ENCODE data around the gene UAP1L1. TPM values are rescaled to one million over a fixed set of nuclear protein-coding genes. Genes with fewer than 3 reads are reported as not detected.
"Not testable (repeated sequence)": the region's sequence is repeated elsewhere in the genome, so short reads cannot be mapped to it uniquely, and the experiment has no call there.

The UAP1L1 gene
- polyA plus RNA-seq, 1 donor, result 2.5 TPM

- DNase-seq, result no peak
Observed at GRCh38 chr9:137116027-137116507, 38.8 kb downstream of the UAP1L1 start.

- DNase-seq, result no peak
Observed at GRCh38 chr9:137116728-137117127, 39.4 kb downstream of the UAP1L1 start.

- no peak for DNase-seq
Observed at GRCh38 chr9:137117269-137117731, 40.0 kb downstream of the UAP1L1 start.

- not testable (repeated sequence) for DNase-seq
Observed at GRCh38 chr9:137118092-137118603, 40.8 kb downstream of the UAP1L1 start.

GRCh38 chr9:137121927-137122795 lies 44.8 kb downstream of the UAP1L1 start:
- DNase-seq, result not testable (repeated sequence)

GRCh38 chr9:137122796-137123467 lies 45.6 kb downstream of the UAP1L1 start:
- not testable (repeated sequence) for DNase-seq

GRCh38 chr9:137123468-137123837 lies 46.1 kb downstream of the UAP1L1 start:
- no peak for DNase-seq

- DNase-seq, result not testable (repeated sequence)
Observed at GRCh38 chr9:137123952-137124462, 46.7 kb downstream of the UAP1L1 start.

- DNase-seq, result no peak
Observed at GRCh38 chr9:137126786-137127185, 49.5 kb downstream of the UAP1L1 start.

- no peak for DNase-seq
Observed at GRCh38 chr9:137127301-137128157, 50.2 kb downstream of the UAP1L1 start.

- DNase-seq, result no peak
Observed at GRCh38 chr9:137128158-137128861, 51.0 kb downstream of the UAP1L1 start.

- no peak for DNase-seq
Observed at GRCh38 chr9:137128862-137129455, 51.6 kb downstream of the UAP1L1 start.

GRCh38 chr9:137129456-137130175 lies 52.3 kb downstream of the UAP1L1 start:
- peak; percentile 89 for DNase-seq

- DNase-seq, result no peak
Observed at GRCh38 chr9:137130176-137130755, 52.9 kb downstream of the UAP1L1 start.

Other genes starting within 250 kb of the UAP1L1 start
- 2.8 TPM for gene AJM1, start 235.0 kb upstream of the UAP1L1 start, polyA plus RNA-seq (ENCODE audit: insufficient read length)
- 109 TPM for gene PHPT1, start 228.1 kb upstream of the UAP1L1 start, polyA plus RNA-seq (ENCODE audit: insufficient read length)
- gene MAMDC4, start 225.2 kb upstream of the UAP1L1 start, polyA plus RNA-seq (ENCODE audit: insufficient read length), result 5.9 TPM
- gene EDF1, start 211.2 kb upstream of the UAP1L1 start, polyA plus RNA-seq (ENCODE audit: insufficient read length), result 336 TPM
- 13.7 TPM for gene TRAF2, start 191.0 kb upstream of the UAP1L1 start, polyA plus RNA-seq (ENCODE audit: insufficient read length)
- gene FBXW5, start 132.8 kb upstream of the UAP1L1 start, polyA plus RNA-seq (ENCODE audit: insufficient read length), result 45.6 TPM
- gene C8G, start 132.3 kb upstream of the UAP1L1 start, polyA plus RNA-seq (ENCODE audit: insufficient read length), result 0.90 TPM
- gene LCN12, start 125.2 kb upstream of the UAP1L1 start, polyA plus RNA-seq (ENCODE audit: insufficient read length), result 0.67 TPM
- gene PTGDS, start 100.0 kb upstream of the UAP1L1 start, polyA plus RNA-seq (ENCODE audit: insufficient read length), result 24.2 TPM
- gene LCNL1, start 94.5 kb upstream of the UAP1L1 start, polyA plus RNA-seq (ENCODE audit: insufficient read length), result 0.85 TPM
- 23.9 TPM for gene PAXX, start 85.1 kb upstream of the UAP1L1 start, polyA plus RNA-seq (ENCODE audit: insufficient read length)
- gene CLIC3, start 80.9 kb upstream of the UAP1L1 start, polyA plus RNA-seq (ENCODE audit: insufficient read length), result 0.54 TPM
- 18.4 TPM for gene ABCA2, start 49.3 kb upstream of the UAP1L1 start, polyA plus RNA-seq (ENCODE audit: insufficient read length)
- gene FUT7, start 45.4 kb upstream of the UAP1L1 start, polyA plus RNA-seq (ENCODE audit: insufficient read length), result 0.10 TPM
- gene NPDC1, start 31.3 kb upstream of the UAP1L1 start, polyA plus RNA-seq (ENCODE audit: insufficient read length), result 44.1 TPM
- 11.0 TPM for gene ENTPD2, start 23.5 kb upstream of the UAP1L1 start, polyA plus RNA-seq (ENCODE audit: insufficient read length)
- 3.9 TPM for gene SAPCD2, start 7.0 kb upstream of the UAP1L1 start, polyA plus RNA-seq (ENCODE audit: insufficient read length)
- 43.6 TPM for gene MAN1B1, start 9.5 kb downstream of the UAP1L1 start, polyA plus RNA-seq (ENCODE audit: insufficient read length)
- 30.0 TPM for gene DPP7, start 37.2 kb downstream of the UAP1L1 start, polyA plus RNA-seq (ENCODE audit: insufficient read length)
- gene GRIN1, start 61.6 kb downstream of the UAP1L1 start, polyA plus RNA-seq (ENCODE audit: insufficient read length), result not detected
- gene LRRC26, start 92.5 kb downstream of the UAP1L1 start, polyA plus RNA-seq (ENCODE audit: insufficient read length), result not detected
- not detected for gene TMEM210, start 94.5 kb downstream of the UAP1L1 start, polyA plus RNA-seq (ENCODE audit: insufficient read length)
- 36.3 TPM for gene ANAPC2, start 111.0 kb downstream of the UAP1L1 start, polyA plus RNA-seq (ENCODE audit: insufficient read length)
- gene SSNA1, start 111.2 kb downstream of the UAP1L1 start, polyA plus RNA-seq (ENCODE audit: insufficient read length), result 66.5 TPM
- gene TPRN, start 123.2 kb downstream of the UAP1L1 start, polyA plus RNA-seq (ENCODE audit: insufficient read length), result 14.0 TPM
- 36.1 TPM for gene TMEM203, start 128.1 kb downstream of the UAP1L1 start, polyA plus RNA-seq (ENCODE audit: insufficient read length)
- 10.5 TPM for gene NDOR1, start 128.2 kb downstream of the UAP1L1 start, polyA plus RNA-seq (ENCODE audit: insufficient read length)
- 4.2 TPM for gene RNF208, start 144.7 kb downstream of the UAP1L1 start, polyA plus RNA-seq (ENCODE audit: insufficient read length)
- 2.5 TPM for gene CYSRT1, start 147.7 kb downstream of the UAP1L1 start, polyA plus RNA-seq (ENCODE audit: insufficient read length)
- gene RNF224, start 150.0 kb downstream of the UAP1L1 start, polyA plus RNA-seq (ENCODE audit: insufficient read length), result 2.1 TPM
- 1.8 TPM for gene SLC34A3, start 153.4 kb downstream of the UAP1L1 start, polyA plus RNA-seq (ENCODE audit: insufficient read length)
- 145 TPM for gene TUBB4B, start 163.8 kb downstream of the UAP1L1 start, polyA plus RNA-seq (ENCODE audit: insufficient read length)
- gene STPG3, start 173.8 kb downstream of the UAP1L1 start, polyA plus RNA-seq (ENCODE audit: insufficient read length), result not detected
- gene NELFB, start 177.8 kb downstream of the UAP1L1 start, polyA plus RNA-seq (ENCODE audit: insufficient read length), result 53.1 TPM
- 7.9 TPM for gene TOR4A, start 200.2 kb downstream of the UAP1L1 start, polyA plus RNA-seq (ENCODE audit: insufficient read length)
- gene NRARP, start 224.8 kb downstream of the UAP1L1 start, polyA plus RNA-seq (ENCODE audit: insufficient read length), result 3.9 TPM

Measured in hindlimb muscle (tissue), 1 donor.